ENCODE results near the gene BICC1.

BICC1 gene

DNA sequence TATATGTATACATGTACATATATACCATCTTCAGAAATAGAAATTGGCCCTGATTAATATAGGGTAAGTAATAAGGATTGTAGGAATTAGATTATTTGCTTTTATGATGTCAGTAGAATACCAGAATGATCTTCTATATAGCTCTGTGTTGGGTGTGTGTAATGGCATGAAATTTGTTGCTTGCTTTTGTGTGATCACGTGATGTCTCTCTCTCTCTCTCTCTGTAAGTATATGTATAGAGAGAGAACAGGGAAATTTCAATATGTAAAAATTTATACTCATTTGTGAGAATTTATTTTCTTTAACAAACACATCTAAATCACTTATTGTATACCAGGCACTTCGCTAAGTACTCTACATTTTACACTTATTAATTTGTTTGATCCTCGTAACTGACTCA, 272.7 kb downstream of the BICC1 start:
- DNase-seq, result no peak

DNA sequence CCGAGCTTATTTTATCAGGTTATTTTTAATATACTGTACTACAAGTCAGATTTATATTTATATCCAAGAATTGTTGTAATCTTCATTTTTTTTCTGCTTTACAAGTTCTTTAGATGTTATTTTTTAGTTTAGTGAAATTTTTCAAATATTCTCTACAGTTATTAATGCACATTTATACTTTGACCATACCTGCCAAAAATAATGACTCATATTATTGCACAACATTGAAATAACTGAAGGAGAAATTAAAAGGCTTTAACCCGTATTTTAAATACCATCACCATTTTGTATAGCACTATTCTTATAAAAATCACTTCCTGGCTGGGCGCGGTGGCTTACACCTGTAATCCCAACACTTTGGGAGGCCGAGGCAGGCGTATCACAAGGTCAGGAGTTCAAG, 278.5 kb downstream of the BICC1 start:
- DNase-seq, result no peak

DNA sequence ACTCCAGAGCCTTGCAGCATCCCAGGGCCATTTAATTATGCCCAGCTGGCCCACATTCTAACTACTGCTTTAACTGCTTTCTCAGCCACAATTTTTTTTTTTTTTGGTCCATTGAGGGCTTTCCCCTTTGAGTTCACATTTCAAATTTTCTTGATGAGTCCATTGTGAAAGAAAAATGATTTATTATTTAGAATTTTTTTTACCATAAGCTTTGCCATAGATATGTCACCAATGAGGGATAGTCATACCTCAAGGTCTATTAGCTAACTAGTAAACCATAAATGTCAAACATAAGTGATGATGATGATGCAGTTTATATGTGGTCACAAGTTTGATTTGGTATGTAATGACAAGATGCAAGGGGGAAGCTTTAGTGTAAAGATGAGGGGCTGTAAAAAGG, 282.9 kb downstream of the BICC1 start:
- no peak for DNase-seq

DNA sequence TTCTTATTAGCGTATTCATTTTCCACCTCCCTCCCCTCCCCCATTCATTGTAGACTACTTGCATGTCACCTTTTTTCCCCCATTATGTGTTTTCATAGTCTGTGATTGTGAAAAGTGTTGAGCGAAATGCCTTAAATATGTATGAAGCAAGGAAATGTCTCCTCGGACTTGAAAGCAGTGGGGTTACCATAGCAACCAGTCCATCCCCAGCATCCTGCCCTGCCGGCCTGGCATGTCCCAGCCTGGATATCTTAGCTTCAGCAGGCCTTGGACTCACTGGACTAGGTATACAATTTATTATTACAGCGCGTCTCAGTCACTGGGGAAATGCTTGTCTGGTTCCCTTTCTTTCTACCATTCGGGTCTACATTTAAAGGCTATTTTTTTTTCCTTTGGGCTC, 283.6 kb downstream of the BICC1 start:
- no peak for DNase-seq

DNA sequence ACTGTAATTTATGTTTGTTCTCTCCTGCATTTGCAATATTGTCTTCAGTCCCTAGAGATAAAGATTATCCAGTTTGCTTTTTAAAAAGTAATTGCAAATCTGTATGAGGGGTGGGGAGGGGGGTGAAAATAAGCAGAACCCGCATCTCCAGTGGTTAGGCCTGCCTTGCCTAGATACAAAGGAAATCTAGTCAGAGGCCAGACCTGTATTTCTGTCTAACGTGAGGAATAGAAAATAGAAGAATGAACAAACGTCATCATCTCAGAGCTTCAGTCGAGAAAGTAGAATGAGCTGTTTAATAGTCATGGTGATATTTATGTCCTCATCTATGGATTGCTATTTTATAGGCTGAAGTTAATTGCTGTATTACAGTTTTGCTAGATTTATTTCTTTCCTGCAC, 284.2 kb downstream of the BICC1 start:
- DNase-seq, result no peak

DNA sequence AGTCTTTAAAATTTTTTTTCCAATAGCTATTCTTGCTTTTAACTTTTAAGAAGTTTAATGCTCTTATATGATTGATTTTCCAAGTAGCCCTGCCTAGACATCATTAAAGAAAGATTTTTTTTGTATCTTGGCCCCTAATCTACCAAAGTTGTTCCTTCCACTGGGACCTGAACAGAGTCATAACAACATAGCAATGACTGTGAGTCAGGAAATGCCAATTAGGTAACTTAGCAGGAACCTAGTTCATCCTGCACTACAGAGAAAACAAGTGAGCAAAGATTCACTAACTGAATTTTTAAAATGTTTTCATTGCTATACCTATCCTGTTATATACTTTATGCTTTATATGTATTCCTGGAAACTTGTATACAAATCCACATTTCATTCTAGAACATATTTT, 284.7 kb downstream of the BICC1 start:
- no peak for DNase-seq

DNA sequence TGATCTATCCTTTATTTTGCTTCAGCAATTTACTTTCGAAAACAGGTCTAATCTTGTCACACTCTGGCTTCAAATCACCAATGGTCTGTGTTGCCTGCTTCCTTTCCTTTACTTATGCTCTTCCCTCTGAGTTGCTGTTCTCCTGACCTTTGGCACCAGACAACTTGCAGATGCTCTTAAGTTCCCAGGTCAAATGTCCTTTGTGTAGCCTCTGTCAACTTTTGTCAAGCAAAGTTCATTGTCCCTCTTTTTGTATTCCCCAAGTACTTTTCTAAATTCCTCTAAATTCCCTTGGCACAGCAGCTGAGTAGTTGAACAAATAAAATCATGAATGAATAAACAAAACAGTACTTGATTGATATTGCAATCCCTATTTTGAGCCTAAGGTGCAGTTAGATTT, 289.4 kb downstream of the BICC1 start:
- DNase-seq, result no peak

DNA sequence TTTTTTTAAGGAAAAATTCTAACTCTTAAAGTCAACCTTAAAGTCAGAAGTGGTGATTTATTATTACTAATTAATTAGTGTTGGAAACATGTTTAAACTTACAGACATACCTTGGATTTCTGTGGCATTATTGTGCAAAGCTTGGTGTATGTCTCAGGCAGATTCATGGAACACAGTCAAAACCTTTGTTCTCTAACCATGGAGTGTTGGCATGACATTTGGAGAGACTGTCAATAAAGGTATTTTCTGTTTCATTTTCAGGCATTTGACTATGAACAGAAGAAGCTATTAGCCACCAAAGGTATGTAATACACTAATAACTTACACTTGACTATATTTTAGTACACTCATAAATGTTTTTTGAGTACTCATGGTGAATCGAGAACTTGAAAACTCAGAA, 293.7 kb downstream of the BICC1 start:
- no peak for DNase-seq

DNA sequence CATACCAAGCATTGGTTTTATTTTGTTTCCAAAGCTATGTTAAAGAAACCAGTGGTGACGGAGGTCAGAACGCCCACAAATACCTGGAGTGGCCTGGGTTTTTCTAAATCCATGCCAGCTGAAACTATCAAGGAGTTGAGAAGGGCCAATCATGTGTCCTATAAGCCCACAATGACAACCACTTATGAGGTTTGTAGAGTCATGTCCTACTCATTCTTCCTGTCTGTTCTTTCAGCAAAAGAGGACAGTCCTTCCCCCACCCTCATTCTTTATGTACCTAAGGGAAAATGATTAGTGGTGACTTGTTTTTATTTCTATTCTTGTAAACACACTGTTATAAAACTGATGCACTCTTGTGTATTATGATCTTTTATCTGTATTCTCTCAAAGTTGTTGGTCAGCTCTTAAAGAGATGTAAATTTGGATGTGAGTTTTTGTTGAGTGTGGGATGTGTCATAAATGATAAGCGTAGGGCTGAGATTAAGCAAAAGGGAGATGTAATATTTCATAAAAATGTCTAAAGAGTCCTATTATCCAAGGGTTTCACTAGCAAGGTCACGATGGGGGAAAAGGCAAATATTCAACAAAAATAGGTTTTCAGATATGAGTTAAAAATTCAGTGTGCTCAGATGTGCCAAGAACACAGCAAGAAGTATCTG, 294.4 kb downstream of the BICC1 start:
- DNase-seq, result no peak

DNA sequence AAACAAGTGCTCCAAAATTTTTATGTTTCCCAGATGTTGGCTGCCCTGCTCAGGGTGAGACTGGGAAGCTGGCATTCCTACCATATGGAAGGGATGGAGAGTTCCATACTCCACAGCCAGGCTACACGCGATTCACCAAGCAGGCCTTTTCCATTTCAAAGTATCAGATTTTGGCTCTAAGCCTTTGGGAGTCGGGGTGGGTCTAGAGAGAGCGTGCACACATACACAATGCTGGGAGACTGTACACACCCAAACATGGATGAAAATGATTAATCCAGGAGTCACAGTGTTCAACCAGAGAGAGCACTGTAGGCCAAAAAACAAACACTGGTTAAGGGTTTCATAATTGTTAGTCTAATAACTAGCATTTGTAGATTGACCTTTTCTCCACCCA, 295.0 kb downstream of the BICC1 start:
- DNase-seq, result no peak

DNA sequence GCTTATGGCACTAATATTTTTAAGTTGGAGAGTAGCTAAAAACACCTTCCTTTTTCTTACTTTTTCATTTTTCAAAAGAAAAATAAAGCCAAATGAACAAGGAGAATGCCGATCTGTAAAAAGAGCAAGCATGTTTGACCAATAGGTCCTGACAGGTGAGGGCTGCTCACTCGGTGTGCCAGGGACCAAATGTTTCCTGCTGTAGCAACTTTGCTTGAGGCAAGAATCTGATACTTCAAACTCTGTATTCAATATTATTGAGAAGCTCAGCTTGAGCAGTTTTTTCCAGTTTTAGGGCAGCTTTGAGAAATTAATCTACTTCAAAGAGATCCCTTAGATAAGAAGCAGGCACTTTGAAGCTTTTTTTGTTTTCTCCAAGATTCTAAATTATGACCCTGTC, 298.1 kb downstream of the BICC1 start:
- DNase-seq, result no peak

DNA sequence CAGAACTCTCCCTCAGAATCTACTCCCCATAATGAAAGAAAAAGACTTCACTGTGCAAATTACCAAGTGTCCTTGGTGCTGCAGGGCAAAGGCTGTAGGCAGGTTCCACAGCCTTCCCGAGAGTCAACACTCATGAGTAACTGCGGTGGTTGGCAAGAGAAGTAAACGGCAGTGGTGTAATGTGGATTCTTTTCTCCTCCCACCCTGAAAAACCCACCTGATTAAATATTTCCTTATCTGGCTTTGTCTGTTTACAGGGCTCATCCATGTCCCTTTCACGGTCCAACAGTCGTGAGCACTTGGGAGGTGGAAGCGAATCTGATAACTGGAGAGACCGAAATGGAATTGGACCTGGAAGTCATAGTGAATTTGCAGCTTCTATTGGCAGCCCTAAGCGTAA, 300.9 kb downstream of the BICC1 start:
- DNase-seq, result no peak

DNA sequence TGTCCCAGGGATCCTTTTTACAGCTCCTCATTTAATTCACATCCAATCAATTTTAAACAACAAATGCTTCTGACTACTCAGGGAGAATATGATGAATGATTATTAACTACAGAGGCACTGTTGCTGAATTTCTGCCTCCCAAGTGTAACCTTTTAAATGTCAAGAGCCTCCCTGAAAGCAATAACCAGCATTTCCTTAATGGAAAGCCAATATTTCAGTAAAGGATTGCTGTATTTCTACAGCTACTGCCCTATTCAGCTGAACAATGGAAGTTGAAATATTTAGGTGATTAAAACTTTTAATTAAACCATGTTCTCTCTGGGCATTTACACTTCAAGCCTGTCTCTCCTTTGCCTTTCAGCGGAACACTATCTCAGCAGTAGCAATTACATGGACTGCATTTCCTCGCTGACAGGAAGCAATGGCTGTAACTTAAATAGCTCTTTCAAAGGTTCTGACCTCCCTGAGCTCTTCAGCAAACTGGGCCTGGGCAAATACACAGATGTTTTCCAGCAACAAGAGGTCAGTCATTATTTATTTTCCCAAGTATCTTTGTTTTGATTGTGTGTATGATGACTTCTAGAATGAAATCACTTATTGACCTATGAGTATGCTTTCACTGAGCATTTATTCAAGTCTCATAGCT, 304.7 kb downstream of the BICC1 start:
- no peak for DNase-seq

DNA sequence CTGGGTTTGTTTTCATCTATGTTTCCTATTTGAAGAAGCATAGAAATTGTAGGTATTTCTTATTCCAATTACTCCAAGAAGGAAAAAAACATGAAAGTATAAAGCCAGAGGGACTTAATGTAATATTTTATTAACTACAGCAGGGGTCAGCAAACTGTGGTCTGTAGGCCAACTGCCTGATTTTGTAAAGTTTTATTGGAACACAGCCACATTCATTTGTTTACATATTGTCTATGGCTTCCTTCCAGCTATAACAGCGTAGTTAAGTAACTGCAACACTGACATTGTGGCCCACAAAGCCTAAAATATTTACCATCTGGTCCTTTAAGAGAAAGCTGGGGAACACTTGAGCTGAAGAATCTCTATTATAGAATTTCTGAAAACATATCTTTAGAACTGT, 306.2 kb downstream of the BICC1 start:
- DNase-seq, result no peak

DNA sequence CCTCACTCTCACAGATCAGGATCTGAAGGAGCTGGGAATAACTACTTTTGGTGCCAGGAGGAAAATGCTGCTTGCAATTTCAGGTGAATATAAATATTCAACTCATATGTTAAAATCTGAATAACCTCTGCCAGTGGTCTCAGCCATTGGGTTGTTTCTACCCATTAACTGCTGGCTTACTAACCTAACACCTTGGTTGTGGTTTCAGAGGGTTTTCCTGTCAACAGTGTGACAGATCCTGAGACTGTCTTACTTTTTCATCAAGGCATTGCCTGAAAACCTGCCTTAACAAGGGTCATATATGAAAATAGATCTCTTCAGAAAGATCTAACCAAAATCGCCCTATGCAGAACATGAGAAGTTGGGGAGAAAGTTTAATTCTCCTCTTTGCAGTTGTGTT, 307.7 kb downstream of the BICC1 start:
- DNase-seq, result no peak

DNA sequence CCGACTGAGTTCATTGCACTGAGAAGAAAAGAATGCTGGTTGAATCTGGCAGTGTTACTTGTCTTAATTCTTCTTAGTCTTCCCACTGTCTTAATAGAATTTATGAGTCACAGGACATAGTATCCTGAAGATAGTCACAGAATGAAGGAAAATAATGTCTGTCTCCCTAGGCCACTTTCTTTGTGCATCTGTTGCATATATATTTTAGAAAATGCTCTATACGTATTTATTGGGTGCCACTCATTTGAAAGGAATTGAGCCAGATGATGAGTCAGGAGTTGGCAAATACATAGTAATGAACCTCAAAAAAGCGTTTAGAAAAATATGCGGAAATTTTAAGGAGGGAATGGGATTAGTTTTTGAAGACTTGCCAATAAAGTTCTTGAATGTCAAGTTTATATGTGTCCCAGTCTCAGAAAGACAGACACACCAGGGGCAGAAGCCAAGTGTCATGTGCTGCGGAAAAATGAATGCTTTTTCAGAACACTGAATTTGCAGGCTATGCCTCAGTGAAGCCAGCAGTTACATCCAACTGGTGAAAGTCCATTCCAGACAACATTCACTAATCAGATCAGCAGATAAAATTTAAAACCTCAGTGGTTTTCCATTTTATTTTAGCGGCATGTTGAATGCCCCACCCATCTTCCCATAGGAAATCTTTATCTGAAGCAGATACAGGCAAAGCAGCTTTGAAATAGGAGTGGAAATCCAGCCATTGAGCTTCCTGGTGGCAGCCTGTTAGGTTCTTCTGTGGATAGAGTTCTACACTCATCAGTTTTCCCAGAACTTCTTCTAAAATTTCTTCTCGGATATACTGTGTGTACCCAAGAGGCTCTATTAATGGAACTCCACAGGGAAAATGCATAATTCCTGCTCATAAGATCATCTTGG, 308.4 kb downstream of the BICC1 start:
- DNase-seq, result no peak

DNA sequence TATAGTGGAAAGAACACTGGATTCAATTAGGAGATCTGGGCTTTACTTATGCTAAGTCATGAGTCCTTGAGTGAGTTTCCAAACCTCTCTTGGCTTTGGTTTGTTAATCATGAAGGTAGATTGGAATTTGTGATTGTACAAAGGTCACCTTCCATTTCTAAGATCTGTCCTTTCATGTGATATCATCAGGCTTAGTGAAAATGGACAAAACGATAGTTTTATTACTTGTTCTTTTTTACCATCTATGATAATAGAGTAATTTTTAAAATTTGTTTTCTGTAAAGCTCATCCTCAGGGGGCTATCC, 309.0 kb downstream of the BICC1 start:
- DNase-seq, result no peak

DNA sequence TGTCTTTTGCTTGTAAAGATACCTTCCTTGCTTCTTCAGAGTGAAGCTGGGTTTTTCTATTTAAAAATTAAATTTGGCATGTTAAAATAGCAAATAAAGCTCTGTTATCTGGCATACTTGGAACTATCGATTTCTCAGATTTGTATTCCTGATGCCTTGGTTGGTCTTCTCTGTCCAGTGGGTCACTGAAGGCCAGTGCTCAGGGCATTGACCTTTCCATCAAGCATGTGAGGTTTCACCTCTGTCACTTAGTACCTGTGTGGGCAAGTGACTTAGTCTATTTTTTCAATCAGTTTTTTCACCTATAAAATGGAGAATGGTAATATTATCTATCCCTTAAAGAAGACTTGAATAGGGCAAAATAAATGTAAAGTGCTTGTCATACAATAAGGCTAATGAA, 311.3 kb downstream of the BICC1 start:
- DNase-seq, result no peak

DNA sequence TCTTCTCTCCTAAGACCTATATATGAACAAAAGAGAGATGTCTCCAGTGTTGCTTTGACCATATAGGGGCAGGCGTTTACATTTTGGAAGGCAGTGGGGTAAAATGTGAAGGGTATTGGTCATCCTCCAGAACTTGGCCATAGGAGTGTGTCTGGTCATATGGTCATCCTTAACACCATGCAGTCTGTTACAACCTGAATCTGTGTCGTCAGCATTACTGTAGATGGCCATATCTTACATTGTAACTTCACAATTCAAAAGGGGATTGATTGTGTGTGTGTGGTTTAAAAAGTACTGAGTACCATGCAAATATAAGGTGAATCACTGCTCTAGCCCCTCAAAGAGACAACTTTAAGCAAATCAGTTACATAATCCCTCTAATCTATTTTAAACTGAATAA, 311.7 kb downstream of the BICC1 start:
- no peak for DNase-seq

DNA sequence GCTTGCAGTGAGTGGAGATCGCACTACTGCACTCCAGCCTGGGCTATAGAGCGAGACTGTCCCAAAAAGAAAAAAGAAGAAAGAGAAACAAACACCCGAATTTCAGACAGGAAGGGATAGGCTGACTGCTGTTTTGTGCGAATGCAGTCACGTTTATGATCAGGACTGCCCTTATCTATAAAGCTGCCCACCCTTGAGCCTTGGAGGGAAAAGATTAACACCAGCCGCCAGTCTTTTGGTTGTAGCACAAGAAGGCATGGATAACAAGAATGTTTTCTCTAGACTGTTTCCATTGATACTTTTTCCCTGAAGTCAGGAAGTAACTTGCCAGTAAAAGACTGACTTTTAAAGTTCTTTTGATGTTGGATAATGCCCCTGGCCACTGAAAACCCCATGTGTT, 314.0 kb downstream of the BICC1 start:
- DNase-seq, result no peak

DNA sequence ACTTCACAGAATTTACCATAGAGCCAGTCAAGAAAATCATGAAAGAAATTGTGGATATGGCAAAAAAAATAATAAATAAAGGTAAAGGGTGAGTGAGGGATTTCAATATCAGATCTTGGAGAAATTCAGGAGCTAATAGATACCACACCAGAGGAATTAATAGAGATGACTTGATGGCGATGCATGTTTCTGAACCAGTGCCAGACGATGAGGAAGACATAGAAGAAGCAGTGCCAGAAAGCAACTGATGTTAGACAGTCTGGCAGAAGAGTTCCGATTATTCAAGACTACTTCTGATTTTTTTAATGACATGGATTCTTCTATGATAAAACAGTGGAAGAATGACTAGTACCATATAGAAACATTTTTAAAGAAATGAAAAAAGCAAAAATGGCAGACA, 314.7 kb downstream of the BICC1 start:
- no peak for DNase-seq

DNA sequence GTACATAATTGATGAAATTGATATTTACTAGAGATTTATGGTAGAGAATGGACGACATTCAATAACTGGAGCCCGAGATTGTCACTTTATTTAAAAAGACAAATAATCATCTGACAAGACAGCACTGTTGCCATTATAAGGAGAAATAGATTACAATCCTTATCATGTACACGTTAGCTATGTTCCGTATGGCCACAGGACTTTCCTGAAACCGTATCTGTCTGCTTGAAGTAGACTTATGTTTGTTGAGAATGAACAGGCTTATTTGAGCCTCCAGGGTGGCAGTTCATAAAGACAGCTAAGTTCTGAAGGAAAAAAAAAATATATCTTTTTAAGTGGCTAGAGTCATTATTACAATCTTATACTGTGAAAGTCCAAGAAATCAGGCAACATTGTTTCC, 317.2 kb downstream of the BICC1 start:
- no peak for DNase-seq

DNA sequence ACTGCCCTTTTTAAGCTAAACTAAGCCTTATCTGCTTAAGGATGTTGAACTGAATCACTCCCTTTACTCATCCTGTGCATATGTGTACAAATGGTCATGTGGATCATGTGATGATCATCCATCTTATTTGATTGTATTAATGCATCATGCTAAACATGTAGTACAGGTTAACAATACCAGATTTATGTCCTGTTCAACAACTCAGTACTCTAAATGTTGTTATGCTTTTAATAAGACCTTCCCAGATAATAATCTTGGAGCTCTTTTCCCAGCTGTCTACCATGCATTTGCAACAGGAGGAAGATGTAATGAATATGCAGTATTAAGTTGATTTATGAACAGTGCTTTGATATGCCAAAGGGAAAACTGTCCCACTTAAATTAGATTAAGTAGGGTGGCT, 318.0 kb downstream of the BICC1 start:
- DNase-seq, result no peak

DNA sequence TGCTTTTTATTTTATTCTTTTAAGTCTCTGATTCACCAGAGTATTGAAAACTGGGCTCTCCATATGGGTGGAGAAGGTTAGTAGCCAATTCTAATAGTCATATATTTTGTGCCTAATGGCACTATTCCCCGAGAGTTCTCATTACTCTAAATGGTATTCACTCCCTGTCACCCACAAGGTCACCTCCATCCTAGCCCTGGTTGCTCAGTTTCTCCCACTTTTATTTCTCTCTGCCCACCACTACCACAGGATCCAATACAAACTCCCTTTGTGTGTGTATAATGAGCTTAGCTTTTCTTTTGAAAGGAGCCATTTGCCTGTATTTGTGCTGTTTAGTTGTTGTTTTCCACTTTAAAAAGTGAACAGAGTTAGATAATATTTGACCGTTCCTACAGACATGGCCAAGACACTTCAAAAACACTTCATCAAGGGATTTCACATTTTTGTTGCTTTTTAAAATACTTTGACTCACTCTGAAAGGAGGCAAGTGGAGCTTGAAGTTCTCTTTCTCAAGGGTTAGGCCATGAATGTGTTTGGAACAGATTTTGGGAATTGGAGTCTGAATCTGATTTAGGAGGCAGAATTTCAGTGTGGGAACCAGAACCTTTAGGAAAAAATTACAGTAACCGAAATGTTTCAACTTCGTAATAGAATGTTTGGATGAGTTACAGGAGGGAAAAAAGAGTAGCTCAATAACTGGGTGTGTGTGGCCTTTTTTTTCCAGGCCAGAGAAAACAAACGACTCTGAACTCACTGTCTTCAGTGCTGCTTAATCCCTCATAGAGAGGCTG, 321.3 kb downstream of the BICC1 start:
- no peak for DNase-seq

Measured in CD4-positive, alpha-beta T cell treated with Interleukin-17A for 4 hours (primary cell).